ENCODE results near the gene LRCH1. TPM values are rescaled to one million over a fixed set of nuclear protein-coding genes. Genes with fewer than 3 reads are reported as not detected.

Gene LRCH1
- total and polyA plus RNA-seq, 2 donors (not counting 1 experiment from before 2014, with no cell fraction given), result 12.0 to 12.4 TPM

DNA sequence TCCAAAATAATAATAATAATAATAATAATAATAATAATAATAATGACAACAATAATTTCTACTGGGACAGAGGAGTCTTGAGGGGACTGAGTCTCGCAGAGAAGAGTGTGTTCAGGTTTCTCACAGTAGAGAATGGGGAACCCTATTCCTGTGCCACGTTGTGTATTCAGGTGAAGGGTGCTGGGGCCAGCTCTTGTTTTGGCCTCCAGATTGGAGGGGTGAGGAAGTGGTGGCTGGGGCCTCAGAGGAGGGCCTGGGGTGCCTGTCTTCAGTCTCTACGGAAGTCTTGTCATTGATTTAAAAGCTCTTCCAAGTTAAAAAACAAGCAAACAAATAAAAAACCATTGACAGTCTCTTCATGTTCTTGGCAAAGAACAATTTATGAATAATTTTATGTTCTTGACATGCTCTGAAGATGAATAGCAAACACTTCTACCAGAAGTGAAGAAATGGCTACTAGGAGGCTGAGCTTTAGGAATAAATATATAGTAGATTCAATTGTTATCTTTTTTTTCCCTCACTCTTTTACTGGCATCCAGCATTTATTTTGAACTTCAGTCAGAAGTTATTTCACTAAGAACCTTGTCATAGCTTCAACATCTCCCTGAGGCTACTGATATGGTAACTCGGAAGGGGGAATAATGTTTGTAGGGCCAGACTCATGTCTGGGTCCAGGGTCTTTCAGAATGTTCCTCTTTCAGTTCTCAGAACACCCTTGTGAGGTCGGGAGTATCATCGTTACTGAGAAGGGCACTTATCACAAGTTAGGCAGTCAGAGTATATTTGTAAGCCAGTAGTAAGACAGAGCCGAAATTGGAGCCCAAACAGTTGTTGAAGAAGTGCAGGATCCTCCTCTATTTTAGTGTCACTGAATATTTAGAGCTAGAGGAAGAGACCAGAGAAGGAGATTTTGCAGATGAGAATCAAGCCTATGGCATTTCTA is 13.1 kb downstream of the LRCH1 start:
- no peak overlapping the region for H3K4me2 ChIP-seq (ENCODE audit: extremely low read depth, insufficient read depth, low read length)
- H3K9me3 ChIP-seq (ENCODE audit: control insufficient read depth, insufficient read depth, low read depth, low read length), result no peaks in the 10 kb centered on the region
- H3K36me3 ChIP-seq (ENCODE audit: control insufficient read depth, insufficient read depth, low read length), result no peaks in the 10 kb centered on the region
- H2AFZ ChIP-seq (ENCODE audit: low read length), result no peak overlapping the region
- no peak overlapping the region for H3K9ac ChIP-seq (ENCODE audit: insufficient read depth, low read length)
- no peaks in the 10 kb centered on the region for H4K20me1 ChIP-seq (ENCODE audit: control insufficient read depth, extremely low read depth, insufficient read depth, low read length)
- no peak overlapping the region for H3K4me3 ChIP-seq (replicated peaks in 1 of 4; ENCODE audit: control extremely low read depth in 1 of 4, insufficient read depth in 1 of 4, low read depth in 3 of 4, low read length in 4 of 4)
- peaks cover 57% of the 10 kb centered on the region for H3K79me2 ChIP-seq (ENCODE audit: control insufficient read depth, insufficient read depth, low read length)
- no peaks in the 10 kb centered on the region for H3K27me3 ChIP-seq (ENCODE audit: control insufficient read depth, insufficient read depth, low read length)
- peaks cover 6% of the 10 kb centered on the region for H3K4me1 ChIP-seq (ENCODE audit: control insufficient read depth, extremely low read depth, insufficient read depth, low read length)
- no peak for DNase-seq (ENCODE audit: low read depth in 2 of 2)
- TF ChIP-seq, protein P1, sequence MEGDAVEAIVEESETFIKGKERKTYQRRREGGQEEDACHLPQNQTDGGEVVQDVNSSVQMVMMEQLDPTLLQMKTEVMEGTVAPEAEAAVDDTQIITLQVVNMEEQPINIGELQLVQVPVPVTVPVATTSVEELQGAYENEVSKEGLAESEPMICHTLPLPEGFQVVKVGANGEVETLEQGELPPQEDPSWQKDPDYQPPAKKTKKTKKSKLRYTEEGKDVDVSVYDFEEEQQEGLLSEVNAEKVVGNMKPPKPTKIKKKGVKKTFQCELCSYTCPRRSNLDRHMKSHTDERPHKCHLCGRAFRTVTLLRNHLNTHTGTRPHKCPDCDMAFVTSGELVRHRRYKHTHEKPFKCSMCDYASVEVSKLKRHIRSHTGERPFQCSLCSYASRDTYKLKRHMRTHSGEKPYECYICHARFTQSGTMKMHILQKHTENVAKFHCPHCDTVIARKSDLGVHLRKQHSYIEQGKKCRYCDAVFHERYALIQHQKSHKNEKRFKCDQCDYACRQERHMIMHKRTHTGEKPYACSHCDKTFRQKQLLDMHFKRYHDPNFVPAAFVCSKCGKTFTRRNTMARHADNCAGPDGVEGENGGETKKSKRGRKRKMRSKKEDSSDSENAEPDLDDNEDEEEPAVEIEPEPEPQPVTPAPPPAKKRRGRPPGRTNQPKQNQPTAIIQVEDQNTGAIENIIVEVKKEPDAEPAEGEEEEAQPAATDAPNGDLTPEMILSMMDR (conservative IDR thresholded peaks at IDR 0.05 in 1 of 2, IDR thresholded peaks at IDR 0.05 in 1 of 2; ENCODE audit: low read depth in 1 of 2, low read length in 2 of 2), result no peak
- TF ChIP-seq EZH2 (IDR thresholded peaks at IDR 0.05; ENCODE audit: low read length, missing control alignments), result no peak
- H3K27ac ChIP-seq (ENCODE audit: insufficient read depth, low read length), result no peak overlapping the region

DNA sequence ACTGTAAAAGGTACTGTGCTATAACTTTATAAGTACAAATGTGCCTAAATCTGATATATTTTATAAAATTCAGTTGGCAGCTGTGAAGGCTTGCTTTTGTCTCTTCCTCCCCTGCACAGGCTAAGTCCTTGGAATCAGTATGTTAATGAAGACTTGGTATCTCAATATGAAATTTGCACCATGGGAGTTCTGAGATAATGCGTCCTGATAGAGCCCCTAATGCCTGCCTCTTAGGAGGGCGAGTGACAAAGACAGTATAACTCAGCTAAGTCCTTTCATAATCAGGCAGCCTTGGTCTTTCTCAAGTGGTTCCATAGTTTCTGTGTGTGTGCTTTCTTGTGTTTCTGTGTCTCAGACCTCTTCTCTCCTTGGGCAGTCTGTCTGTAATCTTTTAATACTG is 14.7 kb downstream of the LRCH1 start:
- Histone ChIP-seq H3K79me2 (ENCODE audit: control insufficient read depth, insufficient read depth, low read length) (peaks cover 51% of the 10 kb centered on the region), H3K9me3 (ENCODE audit: control insufficient read depth, insufficient read depth, low read depth, low read length) (no peaks in the 10 kb centered on the region), H4K20me1 (ENCODE audit: control insufficient read depth, extremely low read depth, insufficient read depth, low read length) (no peaks in the 10 kb centered on the region), H3K27me3 (ENCODE audit: control insufficient read depth, insufficient read depth, low read length) (no peaks in the 10 kb centered on the region), H3K27ac (ENCODE audit: insufficient read depth, low read length) (no peak overlapping the region), H3K9ac (ENCODE audit: insufficient read depth, low read length) (no peak overlapping the region), H2AFZ (ENCODE audit: low read length) (no peak overlapping the region), H3K36me3 (ENCODE audit: control insufficient read depth, insufficient read depth, low read length) (no peaks in the 10 kb centered on the region), H3K4me3 (replicated peaks in 1 of 4; ENCODE audit: control extremely low read depth in 1 of 4, insufficient read depth in 1 of 4, low read depth in 3 of 4, low read length in 4 of 4) (no peak overlapping the region), H3K4me1 (ENCODE audit: control insufficient read depth, extremely low read depth, insufficient read depth, low read length) (peaks cover 2% of the 10 kb centered on the region), H3K4me2 (ENCODE audit: extremely low read depth, insufficient read depth, low read length) (no peak overlapping the region)
- TF ChIP-seq, protein P1 (conservative IDR thresholded peaks at IDR 0.05 in 1 of 2, IDR thresholded peaks at IDR 0.05 in 1 of 2; ENCODE audit: low read depth in 1 of 2, low read length in 2 of 2), result no peak
- TF ChIP-seq EZH2 (IDR thresholded peaks at IDR 0.05; ENCODE audit: low read length, missing control alignments), result no peak
- no peak for DNase-seq (ENCODE audit: low read depth in 2 of 2)

DNA sequence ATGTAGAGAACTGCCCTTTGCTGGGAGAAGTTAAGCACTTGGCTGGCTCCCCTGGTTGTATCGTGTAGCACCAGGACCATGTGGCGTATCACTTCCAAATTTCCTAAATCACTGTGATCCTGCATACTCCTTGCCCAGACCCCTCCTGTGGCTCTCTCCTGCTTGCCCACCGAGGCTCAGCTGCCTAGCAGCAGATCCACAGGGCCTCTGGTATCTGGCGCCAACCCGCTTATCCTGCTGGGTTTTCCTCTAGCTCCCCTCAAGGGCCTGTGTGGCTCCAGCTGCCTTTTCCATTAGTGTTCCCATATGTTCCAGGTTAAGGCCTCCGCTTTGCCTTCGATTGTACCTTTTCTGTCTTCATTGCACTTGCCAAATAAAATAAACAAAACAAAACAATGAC is 16.5 kb downstream of the LRCH1 start:
- Histone ChIP-seq H3K9me3 (ENCODE audit: control insufficient read depth, insufficient read depth, low read depth, low read length) (no peaks in the 10 kb centered on the region), H3K4me3 (replicated peaks in 1 of 4; ENCODE audit: control extremely low read depth in 1 of 4, insufficient read depth in 1 of 4, low read depth in 3 of 4, low read length in 4 of 4) (no peak overlapping the region), H4K20me1 (ENCODE audit: control insufficient read depth, extremely low read depth, insufficient read depth, low read length) (no peaks in the 10 kb centered on the region), H3K27ac (ENCODE audit: insufficient read depth, low read length) (no peak overlapping the region), H3K4me2 (ENCODE audit: extremely low read depth, insufficient read depth, low read length) (no peak overlapping the region), H3K27me3 (ENCODE audit: control insufficient read depth, insufficient read depth, low read length) (no peaks in the 10 kb centered on the region), H3K79me2 (ENCODE audit: control insufficient read depth, insufficient read depth, low read length) (peaks cover 44% of the 10 kb centered on the region), H2AFZ (ENCODE audit: low read length) (no peak overlapping the region), H3K4me1 (ENCODE audit: control insufficient read depth, extremely low read depth, insufficient read depth, low read length) (peaks cover 2% of the 10 kb centered on the region), H3K36me3 (ENCODE audit: control insufficient read depth, insufficient read depth, low read length) (no peaks in the 10 kb centered on the region), H3K9ac (ENCODE audit: insufficient read depth, low read length) (no peak overlapping the region)
- DNase-seq (ENCODE audit: low read depth in 2 of 2), result no peak
- TF ChIP-seq, protein P1 (conservative IDR thresholded peaks at IDR 0.05 in 1 of 2, IDR thresholded peaks at IDR 0.05 in 1 of 2; ENCODE audit: low read depth in 1 of 2, low read length in 2 of 2), result no peak
- no peak for TF ChIP-seq EZH2 (IDR thresholded peaks at IDR 0.05; ENCODE audit: low read length, missing control alignments)

Data from fibroblast of lung (primary cell).